K562 (cell line): ENCODE measurements around the gene HOXD4. TPM values are rescaled to one million over a fixed set of nuclear protein-coding genes. Genes with fewer than 3 reads are reported as not detected.

Experiments used
- ATAC-seq: fragments of 200-7000 bp; cut with Tn5 transposase; 3 replicates; pipeline ENCODE4 v1.9.1; 2020; ENCODE audit warnings: moderate library complexity
- BruUV-seq: library from RNA; stranded (reverse); fragments of 400-500 nt; replicated peaks from 2 replicates; lab custom pipeline; 2021; lab: Mats Ljungman, UMichigan
- CTCF ChIA-PET: fragments of 300-600 bp; formaldehyde crosslinking; extraction: SDS; loops from one replicate; lab custom pipeline; 2021; ENCODE audit warnings: low intra/inter-chr PET ratio; lab: Yijun Ruan, JAX
- POLR2A ChIA-PET: fragments of 300-600, 350-650 bp; sonication (Branson Sonifier 250); formaldehyde crosslinking; extraction: SDS; loops from one replicate; lab custom pipeline; 2021; ENCODE audit warnings: antibody characterized with exemption, inconsistent platforms; lab: Yijun Ruan, JAX
- DNase-seq, 4 experiments: peaks; one replicate each; pipeline versions ENCODE4 v3.0.0 to v3.0.0-alpha.2; 2011 to 2018; ENCODE audit warnings: low spot score in 3 of 4, mixed read lengths in 3 of 4; ENCODE audit errors: extremely low read depth in 1 of 4
- FAIRE-seq: peaks from 2 replicates; lab custom pipeline; 2011; peaks lifted over from hg19 to GRCh38; lab: Jason Lieb, UNC
- H2AFZ ChIP-seq: 2 replicates; pipeline ENCODE4 v1.6.0; 2011; ENCODE audit warnings: low read depth, low read length, control low read depth, inconsistent platforms
- H3K27ac ChIP-seq: fragments of 200-600 bp; 3 replicates; pipeline ENCODE4 v1.8.0; 2011; ENCODE audit warnings: low read depth, mild to moderate bottlenecking, control low read depth, inconsistent platforms, low read length, moderate library complexity, mixed read lengths; ENCODE audit errors: extremely low read depth
- H3K27me3 ChIP-seq, 2 experiments: fragments of 300-600 bp in 1 of 2; 2 replicates in 1 of 2; 3 replicates in 1 of 2; pipeline versions ENCODE4 v1.6.0 to v1.8.0; 2011; ENCODE audit warnings: inconsistent platforms in 2 of 2, low read length in 2 of 2, mild to moderate bottlenecking in 1 of 2, mixed read lengths in 1 of 2, moderate library complexity in 1 of 2; ENCODE audit not compliant: control insufficient read depth in 2 of 2, insufficient read depth in 2 of 2
- H3K36me3 ChIP-seq: fragments of 300-600 bp; 3 replicates; pipeline ENCODE4 v1.8.0; 2011; ENCODE audit warnings: mild to moderate bottlenecking, low read length, inconsistent platforms; ENCODE audit not compliant: control insufficient read depth, insufficient read depth
- H3K4me1 ChIP-seq, 2 experiments: fragments of 200-600 bp in 1 of 2; replicated peaks in 1 of 2; 2 replicates in 1 of 2; 3 replicates in 1 of 2; pipeline versions ENCODE4 v1.5.1 to v1.8.0; 2011; ENCODE audit warnings: inconsistent platforms in 2 of 2, low read length in 2 of 2, mild to moderate bottlenecking in 1 of 2, mixed read lengths in 1 of 2, moderate library complexity in 1 of 2; ENCODE audit not compliant: control insufficient read depth in 2 of 2, insufficient read depth in 2 of 2
- H3K4me2 ChIP-seq: 2 replicates; pipeline ENCODE4 v1.6.1; 2011; ENCODE audit warnings: low read length, control low read depth, inconsistent platforms, mixed read lengths; ENCODE audit not compliant: insufficient read depth
- H3K4me3 ChIP-seq: fragments of 200-600 bp; sonication (generic), shearing (Covaris generic); 2 replicates; pipeline ENCODE4 v1.5.1; 2016; ENCODE audit warnings: control low read depth, inconsistent platforms
- H3K79me2 ChIP-seq: fragments of 200-600 bp; 3 replicates; pipeline ENCODE4 v1.8.0; 2011; ENCODE audit warnings: low read length, inconsistent platforms; ENCODE audit not compliant: control insufficient read depth, insufficient read depth
- H3K9ac ChIP-seq, 2 experiments: 2 replicates each; pipeline versions ENCODE4 v1.6.0 to v1.6.1; 2011; ENCODE audit warnings: low read depth in 2 of 2, low read length in 2 of 2, control low read depth in 1 of 2, inconsistent platforms in 1 of 2, mild to moderate bottlenecking in 1 of 2, mixed read lengths in 1 of 2; ENCODE audit not compliant: insufficient read depth in 1 of 2
- H3K9me1 ChIP-seq: one replicate; pipeline ENCODE4 v1.6.0; 2011; ENCODE audit warnings: inconsistent platforms, mild to moderate bottlenecking, low read length, moderate library complexity; ENCODE audit not compliant: control insufficient read depth, insufficient read depth
- H3K9me3 ChIP-seq: replicated peaks from 2 replicates; pipeline ENCODE4 v1.5.1; 2011; ENCODE audit warnings: low read depth, low read length, inconsistent platforms; ENCODE audit not compliant: control insufficient read depth, insufficient read depth
- H4K20me1 ChIP-seq: replicated peaks from 2 replicates; pipeline ENCODE4 v1.6.1; 2011; ENCODE audit warnings: low read length, inconsistent platforms, mixed read lengths; ENCODE audit not compliant: control insufficient read depth, insufficient read depth
- ARNT ChIP-seq, 2 experiments: fragments of 450-650 bp; IDR thresholded peaks; 2 replicates each; pipeline ENCODE4 v1.6.1; 2016; ENCODE audit warnings: mild to moderate bottlenecking in 1 of 2
- ATF7 ChIP-seq: fragments of 450-650 bp; IDR thresholded peaks from 2 replicates; pipeline ENCODE4 v1.7.1; 2014; ENCODE audit warnings: mild to moderate bottlenecking, moderate library complexity
- CEBPB ChIP-seq: fragments of 450-650 bp; IDR thresholded peaks from 2 replicates; pipeline ENCODE4 v1.6.1; 2016; ENCODE audit warnings: missing genetic modification characterization, missing compliant biosample characterization
- DNMT1 ChIP-seq: fragments of 450-650 bp; IDR thresholded peaks from 2 replicates; pipeline ENCODE4 v1.6.1; 2016; ENCODE audit warnings: antibody characterized with exemption, mild to moderate bottlenecking
- FOXJ3 ChIP-seq: sonication (generic); formaldehyde crosslinking; IDR thresholded peaks from 2 replicates; pipeline ENCODE4 v1.4.0; 2020; ENCODE audit warnings: mild to moderate bottlenecking, missing genetic modification reagents
- HDAC6 ChIP-seq: IDR thresholded peaks from 2 replicates; pipeline ENCODE4 v1.6.1; 2012; ENCODE audit warnings: low read depth, mild to moderate bottlenecking, control low read depth, inconsistent platforms, low read length, moderate library complexity
- HMBOX1 ChIP-seq: sonication (generic); IDR thresholded peaks from 2 replicates; pipeline ENCODE4 v1.6.1; 2016
- NR4A1 ChIP-seq, 2 experiments: fragments of 250-450 bp in 1 of 2; fragments of 450-650 bp in 1 of 2; sonication (Bioruptor Pico) in 1 of 2; IDR thresholded peaks; 2 replicates each; pipeline versions ENCODE4 v1.4.0 to v1.6.1; 2016 to 2020; ENCODE audit warnings: mild to moderate bottlenecking in 2 of 2, missing compliant biosample characterization in 1 of 2, missing genetic modification characterization in 1 of 2, moderate library complexity in 1 of 2
- POLR2AphosphoS2 ChIP-seq: IDR thresholded peaks from 2 replicates; pipeline ENCODE4 v1.6.1; 2012; ENCODE audit warnings: low read length, improper control_type of control experiment
- SRSF7 ChIP-seq: fragments of 200-400 bp; formaldehyde crosslinking; optimal IDR thresholded peaks from 2 replicates; pipeline ENCODE3; 2017; ENCODE audit warnings: mild to moderate bottlenecking, low read depth, low read length
- TBL1XR1 ChIP-seq, 2 experiments: IDR thresholded peaks; 2 replicates each; pipeline ENCODE4 v1.6.1; 2012; ENCODE audit warnings: improper control_type of control experiment in 2 of 2, low read length in 2 of 2, mild to moderate bottlenecking in 1 of 2
- ZNF280B ChIP-seq: fragments of 250-450 bp; sonication (Bioruptor Pico); IDR thresholded peaks from 2 replicates; pipeline ENCODE4 v1.5.1; 2021; ENCODE audit warnings: mild to moderate bottlenecking
- WGBS: fragments of 100-300 bp; shearing (Covaris generic); methylation state at CpG from one replicate; pipeline ENCODE4 v1.1.6; 2016; ENCODE audit warnings: low coverage, mixed read lengths; ENCODE audit not compliant: insufficient coverage; ENCODE audit errors: missing lambda C conversion rate; 5-methylcytosine and 5-hydroxymethylcytosine counted together
- in situ Hi-C: fragments of 300-500 bp; cut with MboI; formaldehyde crosslinking; loops from 4 replicates; pipeline ENCODE4 v1.15.0; 2018; ENCODE audit warnings: inconsistent platforms, mixed read lengths
- intact Hi-C: fragments of 100-400 bp; cut with micrococcal nuclease; formaldehyde crosslinking; loops from 2 replicates; pipeline ENCODE4 v1.14.2; 2022
- polyA plus RNA-seq, 8 experiments: library from polyadenylated mRNA; depleted of rRNA in 4 of 8; stranded (reverse) in 5 of 8; unstranded in 3 of 8; fragments of >200 nt; fragmentation: Nextera tagmentation in 2 of 8; fragmentation: Illumina TruSeq in 1 of 8; extraction: Ambion mirVana in 2 of 8; extraction: Trizol in 1 of 8; gene quantifications; 2 replicates each; pipeline versions ENCODE4 v1.2.1 to v1.2.3, GENCODE V29; 2011 to 2014; ENCODE audit warnings: inconsistent platforms in 1 of 8, missing spikeins in 1 of 8
- total RNA-seq, 7 experiments: library from RNA; depleted of rRNA in 6 of 7; stranded (reverse); fragments of >200 nt in 6 of 7; fragmentation: Illumina TruSeq in 2 of 7; extraction: Trizol in 2 of 7; gene quantifications; 2 replicates each; pipeline versions ENCODE4 v1.2.1 to v1.2.3, GENCODE V29; 2011 to 2021; ENCODE audit warnings: low replicate concordance in 1 of 7

The HOXD4 gene
- total and polyA plus RNA-seq, 9 of the 15 experiments (the other 6 are each of a cell fraction or from before 2014, with no cell fraction given): not detected

GRCh38 chr2:176161825-176162626 lies 10.7 kb downstream of the HOXD4 start:
- H3K4me2 ChIP-seq: no peak overlapping the region
- no peaks in the 10 kb centered on the region for H3K9me3 ChIP-seq
- BruUV-seq: no TSS peak
- no peak overlapping the region for H2AFZ ChIP-seq
- H3K27ac ChIP-seq: no peak overlapping the region
- peaks cover 0 to 27% of the 10 kb centered on the region in 2 experiments; a peak in 3 of 5 replicates for H3K4me1 ChIP-seq
- no peaks in the 10 kb centered on the region for H3K36me3 ChIP-seq
- ChIA-PET POLR2A (interaction anchor here (0.6 to 1.2 kb wide), 9 partner anchors 9 to 1436 kb away, joined by 3 to 4 read pairs (median 3); no protein-coding TSS in a partner anchor), CTCF (no interaction called here)
- in situ Hi-C loops: no loop called here
- peaks cover 81% of the 10 kb centered on the region in 2 experiments for H3K27me3 ChIP-seq
- TF ChIP-seq ARNT (IDR thresholded peaks at IDR 0.05): no peak
- no peak for TF ChIP-seq ATF7
- TF ChIP-seq TBL1XR1 (IDR thresholded peaks at IDR 0.05; ENCODE audit: low read length in 2 of 2): no peak
- no peak for TF ChIP-seq ZNF280B (CRISPR knock-in tag)
- no peak for TF ChIP-seq DNMT1
- no peak for TF ChIP-seq HDAC6
- TF ChIP-seq SRSF7: no peak
- no peak for TF ChIP-seq HMBOX1
- TF ChIP-seq CEBPB (tag): no peak
- no peak for TF ChIP-seq FOXJ3 (CRISPR knock-in tag)
- no peak for TF ChIP-seq NR4A1 (CRISPR knock-in tag; IDR thresholded peaks at IDR 0.05)
- no peak for TF ChIP-seq NR4A1 (tag; IDR thresholded peaks at IDR 0.05)
- TF ChIP-seq POLR2AphosphoS2: no peak
- H3K9ac ChIP-seq: no peak overlapping the region
- DNase-seq: no peak
- no peaks in the 10 kb centered on the region for H3K79me2 ChIP-seq
- no peak for ATAC-seq
- H3K4me3 ChIP-seq: no peak overlapping the region
- H3K9me1 ChIP-seq: no peaks in the 10 kb centered on the region
- intact Hi-C loops: no loop called here
- 2% methylated on average over 22 of the region's 22 CpGs for WGBS
- FAIRE-seq: no peak
- H4K20me1 ChIP-seq: peaks cover 8% of the 10 kb centered on the region
